H9 (cell line): ENCODE measurements around the gene UBE2E3. TPM values are rescaled to one million over a fixed set of nuclear protein-coding genes. Genes with fewer than 3 reads are reported as not detected.

ENCODE experiments used
- DNase-seq: peaks from one replicate; pipeline ENCODE4 v3.0.0-alpha.2; 2017
- H2AFZ ChIP-seq: one replicate; pipeline ENCODE4 v1.6.1; 2013; ENCODE audit warnings: mild to moderate bottlenecking, low read length, control low read depth, moderate library complexity
- H2AK5ac ChIP-seq: 2 replicates; pipeline ENCODE4 v1.6.1; 2013; ENCODE audit warnings: low read length, control low read depth, mixed read lengths; ENCODE audit not compliant: insufficient read length
- H2BK120ac ChIP-seq: one replicate; pipeline ENCODE4 v1.6.1; 2013; ENCODE audit warnings: low read depth, mild to moderate bottlenecking, low read length, control low read depth, inconsistent platforms; ENCODE audit not compliant: poor library complexity, severe bottlenecking
- H2BK12ac ChIP-seq: 2 replicates; pipeline ENCODE4 v1.6.1; 2013; ENCODE audit warnings: low read length, control low read depth, mixed read lengths, low read depth; ENCODE audit not compliant: insufficient read length
- H2BK15ac ChIP-seq: 2 replicates; pipeline ENCODE4 v1.6.1; 2013; ENCODE audit warnings: low read depth, low read length, control low read depth
- H2BK20ac ChIP-seq: one replicate; pipeline ENCODE4 v1.6.1; 2013; ENCODE audit warnings: low read depth, mild to moderate bottlenecking, low read length, control low read depth, inconsistent platforms; ENCODE audit not compliant: poor library complexity, severe bottlenecking
- H2BK5ac ChIP-seq: 2 replicates; pipeline ENCODE4 v1.6.1; 2013; ENCODE audit warnings: low read length, control low read depth, mixed read lengths; ENCODE audit not compliant: insufficient read length
- H3K14ac ChIP-seq: 2 replicates; pipeline ENCODE4 v1.6.1; 2013; ENCODE audit warnings: low read length, control low read depth; ENCODE audit not compliant: insufficient read depth
- H3K18ac ChIP-seq: 2 replicates; pipeline ENCODE4 v1.6.1; 2013; ENCODE audit warnings: low read depth, mild to moderate bottlenecking, mixed read lengths, low read length, control low read depth; ENCODE audit not compliant: insufficient read length
- H3K23ac ChIP-seq: 2 replicates; pipeline ENCODE4 v1.6.1; 2013; ENCODE audit warnings: low read length, control low read depth, mixed read lengths, low read depth; ENCODE audit not compliant: insufficient read length
- H3K23me2 ChIP-seq: 2 replicates; pipeline ENCODE4 v1.6.1; 2013; ENCODE audit warnings: low read depth, mild to moderate bottlenecking, mixed read lengths, low read length, control low read depth; ENCODE audit not compliant: insufficient read length, poor library complexity, severe bottlenecking
- H3K27ac ChIP-seq: 2 replicates; pipeline ENCODE4 v1.5.1; 2013; ENCODE audit warnings: low read length, control low read depth, mixed read lengths, low read depth; ENCODE audit not compliant: insufficient read length
- H3K27me3 ChIP-seq: 2 replicates; pipeline ENCODE4 v1.6.1; 2013; ENCODE audit warnings: low read length, control low read depth, inconsistent platforms; ENCODE audit not compliant: insufficient read depth
- H3K4ac ChIP-seq: 2 replicates; pipeline ENCODE4 v1.6.1; 2013; ENCODE audit warnings: low read depth, mild to moderate bottlenecking, control low read depth, inconsistent platforms, low read length, moderate library complexity
- H3K4me1 ChIP-seq: 2 replicates; pipeline ENCODE4 v1.6.1; 2013; ENCODE audit warnings: low read length, control low read depth, inconsistent platforms; ENCODE audit not compliant: insufficient read depth
- H3K4me2 ChIP-seq: 2 replicates; pipeline ENCODE4 v1.6.1; 2013; ENCODE audit warnings: low read length, control low read depth, mixed read lengths; ENCODE audit not compliant: insufficient read length, insufficient read depth
- H3K56ac ChIP-seq: 2 replicates; pipeline ENCODE4 v1.6.1; 2013; ENCODE audit warnings: low read depth, mild to moderate bottlenecking, mixed read lengths, low read length, control low read depth; ENCODE audit not compliant: insufficient read length
- H3K79me1 ChIP-seq: 2 replicates; pipeline ENCODE4 v1.6.1; 2013; ENCODE audit warnings: low read depth, mild to moderate bottlenecking, moderate library complexity, low read length, control low read depth, inconsistent platforms; ENCODE audit not compliant: insufficient read depth, poor library complexity, severe bottlenecking
- H3K79me2 ChIP-seq: 2 replicates; pipeline ENCODE4 v1.6.1; 2013; ENCODE audit warnings: low read length, control low read depth, inconsistent platforms; ENCODE audit not compliant: insufficient read depth
- H3K9ac ChIP-seq: 2 replicates; pipeline ENCODE4 v1.6.1; 2013; ENCODE audit warnings: low read length, control low read depth, mixed read lengths; ENCODE audit not compliant: insufficient read length; ENCODE audit errors: extremely low read depth
- H3K9me3 ChIP-seq: one replicate; pipeline ENCODE4 v1.6.1; 2013; ENCODE audit warnings: low read depth, low read length, inconsistent platforms; ENCODE audit not compliant: control insufficient read depth
- H3T11ph ChIP-seq: one replicate; pipeline ENCODE4 v1.6.1; 2013; ENCODE audit warnings: mild to moderate bottlenecking, low read length, control low read depth, inconsistent platforms
- H4K20me1 ChIP-seq: one replicate; pipeline ENCODE4 v1.6.1; 2013; ENCODE audit not compliant: control insufficient read depth, insufficient read length, insufficient read depth
- H4K5ac ChIP-seq: 2 replicates; pipeline ENCODE4 v1.6.1; 2013; ENCODE audit warnings: low read depth, mild to moderate bottlenecking, mixed read lengths, low read length, control low read depth; ENCODE audit not compliant: insufficient read length
- H4K8ac ChIP-seq: replicated peaks from 2 replicates; pipeline ENCODE4 v1.6.1; 2013; ENCODE audit warnings: low read length, control low read depth, mixed read lengths, low read depth; ENCODE audit not compliant: insufficient read length
- H4K91ac ChIP-seq: 2 replicates; pipeline ENCODE4 v1.6.1; 2013; ENCODE audit warnings: low read depth, mild to moderate bottlenecking, moderate library complexity, mixed read lengths, low read length, control low read depth; ENCODE audit not compliant: insufficient read length
- H3K27ac Mint-ChIP-seq, 3 experiments: 2 replicates in 2 of 3; 3 replicates in 1 of 3; pipeline ENCODE4 v1.8.0; 2020 to 2021; ENCODE audit warnings: mixed read lengths in 3 of 3, mild to moderate bottlenecking in 1 of 3, moderate library complexity in 1 of 3
- H3K27me3 Mint-ChIP-seq: 2 replicates; pipeline ENCODE4 v1.8.0; 2021; ENCODE audit warnings: low read depth, mild to moderate bottlenecking, moderate library complexity, mixed read lengths
- H3K36me3 Mint-ChIP-seq, 3 experiments: 2 replicates in 2 of 3; 3 replicates in 1 of 3; pipeline ENCODE4 v1.8.0; 2020 to 2021; ENCODE audit warnings: low read depth in 3 of 3, mixed read lengths in 3 of 3; ENCODE audit not compliant: insufficient read depth in 1 of 3
- H3K4me1 Mint-ChIP-seq, 2 experiments: 2 replicates each; pipeline ENCODE4 v1.8.0; 2020; ENCODE audit warnings: mixed read lengths in 2 of 2
- H3K4me3 Mint-ChIP-seq, 2 experiments: 2 replicates in 1 of 2; 3 replicates in 1 of 2; pipeline ENCODE4 v1.8.0; 2020 to 2021; ENCODE audit warnings: mild to moderate bottlenecking in 2 of 2, mixed read lengths in 2 of 2, moderate library complexity in 1 of 2
- H3K9me3 Mint-ChIP-seq, 2 experiments: 2 replicates in 1 of 2; 3 replicates in 1 of 2; pipeline ENCODE4 v1.8.0; 2020; ENCODE audit warnings: mild to moderate bottlenecking in 2 of 2, mixed read lengths in 2 of 2, moderate library complexity in 1 of 2
- WGBS: extraction: QIAGEN DNeasy Blood & Tissue Kit; methylation state at CpG from one replicate; pipeline ENCODE4 v1.1.7; 2013; ENCODE audit warnings: missing lambda C conversion rate, low lambda C conversion rate, mixed read lengths; ENCODE audit not compliant: insufficient read length; ENCODE audit errors: extremely low coverage; 5-methylcytosine and 5-hydroxymethylcytosine counted together
- total RNA-seq: library from RNA; stranded (reverse); gene quantifications from 2 replicates; pipeline ENCODE4 v1.2.1, GENCODE V29; 2021
- TF ChIP-seq, protein P1 (sequence below): fragments of 200-600 bp; sonication (generic); conservative IDR thresholded peaks from 3 replicates; pipeline ENCODE4 v1.8.0; 2021; ENCODE audit warnings: antibody characterized with exemption, mild to moderate bottlenecking

The UBE2E3 gene
- total RNA-seq, 1 experiment from 2014 or later = 89.1 TPM

- no CpG with 5 or more reads among the region's 1 CpG for WGBS
- Mint-ChIP-seq H3K36me3 (peaks cover 2 to 8% (median 6%) of the 10 kb centered on the region in 3 experiments; a peak in 4 of 7 replicates), H3K9me3 (no peaks in the 10 kb centered on the region), H3K4me3 (no peak overlapping the region), H3K4me1 (peaks cover 7 to 10% of the 10 kb centered on the region in 2 experiments), H3K27me3 (no peaks in the 10 kb centered on the region), H3K27ac (no peak overlapping the region)
- H3K27me3 ChIP-seq = no peaks in the 10 kb centered on the region
- H4K5ac ChIP-seq = no peak overlapping the region
- H3K18ac ChIP-seq = no peak overlapping the region
- H2BK120ac ChIP-seq = no peak overlapping the region
- no peak overlapping the region for H2AFZ ChIP-seq
- no peak overlapping the region for H2BK15ac ChIP-seq
- no peak overlapping the region for H2BK5ac ChIP-seq
- no peak overlapping the region for H3K9ac ChIP-seq
- H3K79me2 ChIP-seq = no peaks in the 10 kb centered on the region
- no peak overlapping the region for H3K14ac ChIP-seq
- peaks cover 2% of the 10 kb centered on the region; the same call in 1 of the 2 replicates for H3K4me1 ChIP-seq
- H4K91ac ChIP-seq = no peak overlapping the region
- no peak for DNase-seq
- H3K79me1 ChIP-seq = no peaks in the 10 kb centered on the region
- no peak overlapping the region for H3T11ph ChIP-seq
- H3K27ac ChIP-seq = no peak overlapping the region
- H3K23ac ChIP-seq = no peak overlapping the region
- H3K9me3 ChIP-seq = no peaks in the 10 kb centered on the region
- no peak overlapping the region for H3K56ac ChIP-seq
- TF ChIP-seq, protein P1, sequence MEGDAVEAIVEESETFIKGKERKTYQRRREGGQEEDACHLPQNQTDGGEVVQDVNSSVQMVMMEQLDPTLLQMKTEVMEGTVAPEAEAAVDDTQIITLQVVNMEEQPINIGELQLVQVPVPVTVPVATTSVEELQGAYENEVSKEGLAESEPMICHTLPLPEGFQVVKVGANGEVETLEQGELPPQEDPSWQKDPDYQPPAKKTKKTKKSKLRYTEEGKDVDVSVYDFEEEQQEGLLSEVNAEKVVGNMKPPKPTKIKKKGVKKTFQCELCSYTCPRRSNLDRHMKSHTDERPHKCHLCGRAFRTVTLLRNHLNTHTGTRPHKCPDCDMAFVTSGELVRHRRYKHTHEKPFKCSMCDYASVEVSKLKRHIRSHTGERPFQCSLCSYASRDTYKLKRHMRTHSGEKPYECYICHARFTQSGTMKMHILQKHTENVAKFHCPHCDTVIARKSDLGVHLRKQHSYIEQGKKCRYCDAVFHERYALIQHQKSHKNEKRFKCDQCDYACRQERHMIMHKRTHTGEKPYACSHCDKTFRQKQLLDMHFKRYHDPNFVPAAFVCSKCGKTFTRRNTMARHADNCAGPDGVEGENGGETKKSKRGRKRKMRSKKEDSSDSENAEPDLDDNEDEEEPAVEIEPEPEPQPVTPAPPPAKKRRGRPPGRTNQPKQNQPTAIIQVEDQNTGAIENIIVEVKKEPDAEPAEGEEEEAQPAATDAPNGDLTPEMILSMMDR = no peak
- H4K20me1 ChIP-seq = no peaks in the 10 kb centered on the region
- no peak overlapping the region for H4K8ac ChIP-seq
- no peak overlapping the region for H2BK20ac ChIP-seq
- no peak overlapping the region for H3K4me2 ChIP-seq
- H3K23me2 ChIP-seq = no peaks in the 10 kb centered on the region
- H2BK12ac ChIP-seq = no peak overlapping the region
- no peak overlapping the region for H3K4ac ChIP-seq
- no peak overlapping the region for H2AK5ac ChIP-seq
These were observed 85.9 kb downstream of the UBE2E3 start for GRCh38 chr2:181066333-181066732.
